A673 (cell line): ENCODE results near the gene CLN6.

Experiments
- EZH2 ChIP-seq: fragments of 200-600 bp; sonication (generic); IDR thresholded peaks from 2 replicates; pipeline ENCODE4 v1.6.1; 2017; ENCODE audit warnings: borderline replicate concordance, low read depth, mild to moderate bottlenecking, mixed read lengths, antibody characterized with exemption, low read length; ENCODE audit not compliant: poor library complexity, severe bottlenecking
- TF ChIP-seq, protein P1 (sequence below): fragments of 300-800, 200-600 bp; sonication (generic); conservative IDR thresholded peaks from 2 replicates; pipeline ENCODE4 v1.5.1; 2017; ENCODE audit warnings: low read depth, mild to moderate bottlenecking, antibody characterized with exemption, low read length, moderate library complexity, mixed read lengths

DNA sequence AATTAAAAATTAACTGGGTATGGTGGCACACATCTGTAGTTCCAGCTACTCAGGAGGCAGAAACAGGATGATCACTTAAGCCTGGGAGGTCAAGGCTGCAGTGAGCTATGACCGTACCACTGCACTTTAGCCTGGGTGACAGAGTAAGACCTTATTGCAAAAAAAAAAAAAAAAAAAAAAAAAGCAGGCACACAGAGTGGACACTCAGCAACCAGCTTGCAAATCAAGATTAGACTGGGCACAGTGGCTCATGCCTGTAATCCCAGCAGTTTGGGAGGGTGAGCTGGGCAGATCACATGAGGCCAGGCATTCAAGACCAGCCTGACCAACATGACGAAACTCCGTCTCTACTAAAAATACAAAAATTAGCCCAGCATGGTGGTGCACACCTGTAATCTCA lies 5.4 kb downstream of the CLN6 start:
- TF ChIP-seq, protein P1, sequence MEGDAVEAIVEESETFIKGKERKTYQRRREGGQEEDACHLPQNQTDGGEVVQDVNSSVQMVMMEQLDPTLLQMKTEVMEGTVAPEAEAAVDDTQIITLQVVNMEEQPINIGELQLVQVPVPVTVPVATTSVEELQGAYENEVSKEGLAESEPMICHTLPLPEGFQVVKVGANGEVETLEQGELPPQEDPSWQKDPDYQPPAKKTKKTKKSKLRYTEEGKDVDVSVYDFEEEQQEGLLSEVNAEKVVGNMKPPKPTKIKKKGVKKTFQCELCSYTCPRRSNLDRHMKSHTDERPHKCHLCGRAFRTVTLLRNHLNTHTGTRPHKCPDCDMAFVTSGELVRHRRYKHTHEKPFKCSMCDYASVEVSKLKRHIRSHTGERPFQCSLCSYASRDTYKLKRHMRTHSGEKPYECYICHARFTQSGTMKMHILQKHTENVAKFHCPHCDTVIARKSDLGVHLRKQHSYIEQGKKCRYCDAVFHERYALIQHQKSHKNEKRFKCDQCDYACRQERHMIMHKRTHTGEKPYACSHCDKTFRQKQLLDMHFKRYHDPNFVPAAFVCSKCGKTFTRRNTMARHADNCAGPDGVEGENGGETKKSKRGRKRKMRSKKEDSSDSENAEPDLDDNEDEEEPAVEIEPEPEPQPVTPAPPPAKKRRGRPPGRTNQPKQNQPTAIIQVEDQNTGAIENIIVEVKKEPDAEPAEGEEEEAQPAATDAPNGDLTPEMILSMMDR, result no peak
- TF ChIP-seq EZH2, result no peak
